Measurements from ENCODE around the gene CAV3.
A peak's percentile ranks its signal among the peaks of the same experiment; 100 is the strongest.
"Not testable (repeated sequence)": the region's sequence is repeated elsewhere in the genome, so short reads cannot be mapped to it uniquely, and the experiment has no call there.

The CAV3 gene

GRCh38 chr3:8712908-8713255, 20.7 kb upstream of the CAV3 start:
- TF ChIP-seq CTCF (conservative IDR thresholded peaks at IDR 0.05) (no peak), ZFX (IDR thresholded peaks at IDR 0.05) (no peak)
- H3K27ac ChIP-seq: no peak overlapping the region

- TF ChIP-seq CTCF (conservative IDR thresholded peaks at IDR 0.05) (peak; percentile 35), ZFX (IDR thresholded peaks at IDR 0.05) (no peak)
- no peak overlapping the region for H3K27ac ChIP-seq
These were observed 19.5 kb upstream of the CAV3 start for GRCh38 chr3:8713901-8714759.

GRCh38 chr3:8715757-8716156, 17.8 kb upstream of the CAV3 start:
- not testable (repeated sequence) for H3K27ac ChIP-seq

- no peak overlapping the region for H3K27ac ChIP-seq
- TF ChIP-seq ZFX (IDR thresholded peaks at IDR 0.05): no peak
These were observed 10.8 kb upstream of the CAV3 start for GRCh38 chr3:8722808-8723207.

- no peak for TF ChIP-seq CTCF (conservative IDR thresholded peaks at IDR 0.05)
- no peak for TF ChIP-seq ZFX (IDR thresholded peaks at IDR 0.05)
- no peak overlapping the region for H3K27ac ChIP-seq
These were observed 10.0 kb upstream of the CAV3 start for GRCh38 chr3:8723612-8724011.

GRCh38 chr3:8724108-8724752, 9.4 kb upstream of the CAV3 start:
- no peak overlapping the region for H3K27ac ChIP-seq
- TF ChIP-seq CTCF (conservative IDR thresholded peaks at IDR 0.05) (no peak), ZFX (IDR thresholded peaks at IDR 0.05) (no peak)

- TF ChIP-seq ZFX (IDR thresholded peaks at IDR 0.05): no peak
- TF ChIP-seq CTCF (conservative IDR thresholded peaks at IDR 0.05): no peak
These were observed 5.7 kb upstream of the CAV3 start for GRCh38 chr3:8727605-8728512.

GRCh38 chr3:8729479-8729878, 4.1 kb upstream of the CAV3 start:
- TF ChIP-seq ZFX (IDR thresholded peaks at IDR 0.05) (no peak), CTCF (conservative IDR thresholded peaks at IDR 0.05) (no peak)
- H3K27ac ChIP-seq: no peak overlapping the region

More at GRCh38 chr3:8727605-8728512, 5.7 kb upstream of the CAV3 start:
- no peak overlapping the region for H3K27ac ChIP-seq
